ENCODE results near the gene AREL1. TPM values are rescaled to one million over a fixed set of nuclear protein-coding genes. Genes with fewer than 3 reads are reported as not detected.

The AREL1 gene
- total RNA-seq, 1 experiment from 2014 or later, result 98.4 TPM

DNA sequence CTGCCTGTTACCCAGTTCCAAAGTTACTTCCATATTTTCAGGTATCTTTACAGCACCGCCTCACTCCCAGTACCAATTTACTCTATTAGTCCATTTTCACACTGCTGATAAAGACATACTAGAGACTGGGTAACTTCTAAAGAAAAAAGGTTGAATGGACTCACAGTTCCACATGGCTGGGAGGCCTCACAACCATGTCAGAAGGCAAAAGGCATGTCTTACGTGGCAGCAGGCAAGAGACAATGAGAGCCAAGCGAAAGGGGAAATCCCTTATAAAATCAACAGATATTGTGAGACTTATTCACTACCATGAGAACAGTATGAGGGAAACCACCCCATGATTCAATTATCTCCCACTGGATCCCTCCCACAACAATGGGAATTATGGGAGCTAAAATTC, 9.8 kb downstream of the AREL1 start:
- ChIA-PET POLR2A (ENCODE audit: unreplicated experiment) (no interaction called here), CTCF (no interaction called here)
- no peaks in the 10 kb centered on the region for H3K27me3 ChIP-seq (ENCODE audit: insufficient read depth, low read depth)
- H2AFZ ChIP-seq, result no peak overlapping the region
- peaks cover 24% of the 10 kb centered on the region for H3K36me3 ChIP-seq (ENCODE audit: low read depth)
- no peak overlapping the region for H3K27ac ChIP-seq
- H3K4me3 ChIP-seq, result no peak overlapping the region
- intact Hi-C loops (cut with micrococcal nuclease; ENCODE audit: unreplicated experiment), result no loop called here
- no TSS peak for BruUV-seq (replicated peaks)
- no peak for DNase-seq
- peaks cover 24% of the 10 kb centered on the region for H4K20me1 ChIP-seq (ENCODE audit: insufficient read depth)
- H3K9me3 ChIP-seq (ENCODE audit: insufficient read depth, low read depth), result peaks cover 21% of the 10 kb centered on the region
- no peaks in the 10 kb centered on the region for H3K9me2 ChIP-seq (ENCODE audit: insufficient read depth)
- peaks cover 87% of the 10 kb centered on the region for H3K79me2 ChIP-seq (ENCODE audit: low read depth)
- H3K4me2 ChIP-seq, result no peak overlapping the region
- H3K4me1 ChIP-seq (replicated peaks; ENCODE audit: insufficient read depth), result no peaks in the 10 kb centered on the region
- no peaks in the 10 kb centered on the region; the same call in 1 of the 2 replicates for H3F3A ChIP-seq (ENCODE audit: insufficient read depth, low read depth)
- no peak for TF ChIP-seq EZH2 (IDR thresholded peaks at IDR 0.05; ENCODE audit: low read depth)
- TF ChIP-seq, protein P1, sequence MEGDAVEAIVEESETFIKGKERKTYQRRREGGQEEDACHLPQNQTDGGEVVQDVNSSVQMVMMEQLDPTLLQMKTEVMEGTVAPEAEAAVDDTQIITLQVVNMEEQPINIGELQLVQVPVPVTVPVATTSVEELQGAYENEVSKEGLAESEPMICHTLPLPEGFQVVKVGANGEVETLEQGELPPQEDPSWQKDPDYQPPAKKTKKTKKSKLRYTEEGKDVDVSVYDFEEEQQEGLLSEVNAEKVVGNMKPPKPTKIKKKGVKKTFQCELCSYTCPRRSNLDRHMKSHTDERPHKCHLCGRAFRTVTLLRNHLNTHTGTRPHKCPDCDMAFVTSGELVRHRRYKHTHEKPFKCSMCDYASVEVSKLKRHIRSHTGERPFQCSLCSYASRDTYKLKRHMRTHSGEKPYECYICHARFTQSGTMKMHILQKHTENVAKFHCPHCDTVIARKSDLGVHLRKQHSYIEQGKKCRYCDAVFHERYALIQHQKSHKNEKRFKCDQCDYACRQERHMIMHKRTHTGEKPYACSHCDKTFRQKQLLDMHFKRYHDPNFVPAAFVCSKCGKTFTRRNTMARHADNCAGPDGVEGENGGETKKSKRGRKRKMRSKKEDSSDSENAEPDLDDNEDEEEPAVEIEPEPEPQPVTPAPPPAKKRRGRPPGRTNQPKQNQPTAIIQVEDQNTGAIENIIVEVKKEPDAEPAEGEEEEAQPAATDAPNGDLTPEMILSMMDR (conservative IDR thresholded peaks at IDR 0.05), result no peak

DNA sequence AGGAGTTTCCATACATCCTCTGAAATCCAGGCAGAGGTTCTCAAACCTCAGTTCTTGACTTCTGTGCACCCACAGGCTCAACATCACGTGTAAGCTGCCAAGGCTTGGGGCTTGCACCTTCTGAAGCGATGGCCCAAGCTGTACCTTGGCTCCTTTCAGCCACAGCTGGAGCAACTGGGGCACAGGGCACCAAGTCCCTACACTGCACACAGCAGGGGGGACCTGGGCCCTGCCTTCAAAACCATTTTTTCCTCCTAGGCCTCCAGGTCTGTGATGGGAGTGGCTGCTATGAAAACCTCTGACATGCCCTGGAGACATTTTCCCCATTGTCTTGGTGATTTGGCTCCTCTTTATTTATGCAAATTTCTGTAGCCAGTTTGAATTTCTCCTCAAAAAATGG, 10.6 kb downstream of the AREL1 start:
- Histone ChIP-seq H3K9me2 (ENCODE audit: insufficient read depth) (no peaks in the 10 kb centered on the region), H3K4me1 (replicated peaks; ENCODE audit: insufficient read depth) (no peaks in the 10 kb centered on the region), H3K9me3 (ENCODE audit: insufficient read depth, low read depth) (peaks cover 21% of the 10 kb centered on the region), H3K79me2 (ENCODE audit: low read depth) (peaks cover 88% of the 10 kb centered on the region), H3K36me3 (ENCODE audit: low read depth) (peaks cover 30% of the 10 kb centered on the region), H2AFZ (no peak overlapping the region), H3K4me3 (no peak overlapping the region), H3K27ac (no peak overlapping the region), H3K4me2 (no peak overlapping the region), H3F3A (ENCODE audit: insufficient read depth, low read depth) (no peaks in the 10 kb centered on the region; the same call in 1 of the 2 replicates), H4K20me1 (ENCODE audit: insufficient read depth) (peaks cover 29% of the 10 kb centered on the region), H3K27me3 (ENCODE audit: insufficient read depth, low read depth) (no peaks in the 10 kb centered on the region)
- ChIA-PET CTCF (no interaction called here), POLR2A (ENCODE audit: unreplicated experiment) (no interaction called here)
- DNase-seq, result no peak
- intact Hi-C loops (cut with micrococcal nuclease; ENCODE audit: unreplicated experiment), result no loop called here
- TF ChIP-seq, protein P1 (conservative IDR thresholded peaks at IDR 0.05), result no peak
- TF ChIP-seq EZH2 (IDR thresholded peaks at IDR 0.05; ENCODE audit: low read depth), result no peak
- no TSS peak for BruUV-seq (replicated peaks)

DNA sequence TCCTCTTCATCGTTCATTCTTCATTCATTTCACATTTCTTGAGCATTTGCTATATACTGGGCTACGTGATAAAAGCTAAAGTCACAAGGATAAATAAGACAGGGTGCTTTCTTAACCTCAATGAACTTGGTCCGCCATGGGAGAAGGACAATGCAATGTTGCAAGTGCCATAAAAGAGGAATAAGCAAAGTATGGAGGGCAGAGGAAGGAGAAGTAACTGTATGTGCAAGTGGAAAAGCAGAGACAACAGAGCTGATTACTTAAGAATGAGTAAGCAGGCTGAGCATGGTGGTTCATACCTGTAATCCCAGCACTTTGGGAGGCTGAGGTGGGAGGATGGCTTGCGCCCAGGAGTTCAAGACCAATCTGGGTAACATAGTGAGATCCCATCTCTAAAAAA, 14.4 kb downstream of the AREL1 start:
- intact Hi-C loops (cut with micrococcal nuclease; ENCODE audit: unreplicated experiment), result no loop called here
- no peaks in the 10 kb centered on the region; the same call in 1 of the 2 replicates for H3F3A ChIP-seq (ENCODE audit: insufficient read depth, low read depth)
- ChIA-PET CTCF (interaction anchor here (0.5 to 0.6 kb wide), 2 partner anchors 90 to 333 kb away, joined by 3 read pairs; no protein-coding TSS in a partner anchor), POLR2A (ENCODE audit: unreplicated experiment) (no interaction called here)
- no peaks in the 10 kb centered on the region for H3K9me2 ChIP-seq (ENCODE audit: insufficient read depth)
- no peaks in the 10 kb centered on the region for H3K27me3 ChIP-seq (ENCODE audit: insufficient read depth, low read depth)
- no peak overlapping the region for H3K4me3 ChIP-seq
- no peak for DNase-seq
- no TSS peak for BruUV-seq (replicated peaks)
- H2AFZ ChIP-seq, result no peak overlapping the region
- H3K27ac ChIP-seq, result no peak overlapping the region
- H3K4me2 ChIP-seq, result no peak overlapping the region
- TF ChIP-seq, protein P1 (conservative IDR thresholded peaks at IDR 0.05), result no peak
- peaks cover 14% of the 10 kb centered on the region for H3K9me3 ChIP-seq (ENCODE audit: insufficient read depth, low read depth)
- peaks cover 36% of the 10 kb centered on the region for H4K20me1 ChIP-seq (ENCODE audit: insufficient read depth)
- peaks cover 81% of the 10 kb centered on the region for H3K79me2 ChIP-seq (ENCODE audit: low read depth)
- peaks cover 29% of the 10 kb centered on the region for H3K36me3 ChIP-seq (ENCODE audit: low read depth)
- H3K4me1 ChIP-seq (replicated peaks; ENCODE audit: insufficient read depth), result no peaks in the 10 kb centered on the region

Measured in PC-9 (cell line).